GDM1 (cell line): ENCODE data around the gene PPP1R37.

Experiments used
- DNase-seq: peaks from one replicate; lab custom pipeline; 2025; lab: John Stamatoyannopoulos, UW

The PPP1R37 gene

DNA sequence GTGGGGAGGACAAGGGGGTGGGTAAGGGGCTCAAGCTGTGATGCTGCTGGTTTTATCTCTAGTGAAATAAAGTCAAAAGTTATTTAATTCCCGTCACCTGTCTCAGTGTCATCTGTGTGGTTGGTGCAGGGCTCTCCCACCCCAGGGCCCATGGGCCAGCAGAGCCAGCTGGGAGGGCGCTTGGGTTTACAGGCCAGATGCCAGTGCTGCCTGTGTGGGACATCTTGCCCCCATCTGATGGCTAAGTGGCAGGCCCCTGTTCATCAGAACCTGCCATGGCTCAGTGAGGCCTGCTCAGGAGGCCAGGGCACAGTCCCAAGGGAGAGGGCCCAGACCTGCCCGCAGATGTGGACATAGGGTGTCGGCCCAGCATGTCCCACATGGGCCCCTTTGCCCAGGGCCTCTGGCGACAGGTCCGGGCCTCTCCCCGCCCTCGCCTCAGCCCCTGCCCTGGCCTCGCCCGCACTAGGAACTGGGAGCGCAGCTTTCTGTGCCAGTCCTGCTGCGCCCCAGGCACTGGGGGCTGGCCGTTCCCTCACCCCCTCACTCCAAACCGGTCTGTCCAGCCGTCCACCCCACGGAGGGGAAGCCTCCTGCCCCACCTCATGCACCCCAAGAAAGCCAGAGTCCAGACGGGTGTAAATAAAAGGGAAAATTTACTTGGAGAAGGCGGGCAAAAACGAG is 22.0 kb upstream of the PPP1R37 start:
- no peak for DNase-seq

DNA sequence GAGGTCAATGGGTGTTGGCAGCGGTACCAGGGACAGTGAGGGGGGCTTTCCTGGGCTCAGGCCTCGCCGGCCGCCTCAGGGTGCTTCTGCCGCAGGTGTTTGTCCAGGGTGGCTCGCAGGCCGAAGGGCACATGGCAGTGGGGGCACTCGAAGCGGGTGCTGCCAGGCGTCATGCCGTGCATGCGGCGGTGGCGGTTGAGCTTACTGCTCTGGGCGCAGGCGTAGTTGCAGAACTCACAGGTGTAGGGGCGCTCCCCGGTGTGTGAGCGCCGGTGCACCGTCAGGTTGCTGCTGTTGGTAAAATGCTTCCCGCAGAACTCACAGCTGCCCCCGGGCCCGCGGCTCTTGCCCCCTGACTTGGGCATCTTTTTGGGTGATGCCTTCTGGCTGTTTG is 21.4 kb upstream of the PPP1R37 start:
- DNase-seq = no peak

DNA sequence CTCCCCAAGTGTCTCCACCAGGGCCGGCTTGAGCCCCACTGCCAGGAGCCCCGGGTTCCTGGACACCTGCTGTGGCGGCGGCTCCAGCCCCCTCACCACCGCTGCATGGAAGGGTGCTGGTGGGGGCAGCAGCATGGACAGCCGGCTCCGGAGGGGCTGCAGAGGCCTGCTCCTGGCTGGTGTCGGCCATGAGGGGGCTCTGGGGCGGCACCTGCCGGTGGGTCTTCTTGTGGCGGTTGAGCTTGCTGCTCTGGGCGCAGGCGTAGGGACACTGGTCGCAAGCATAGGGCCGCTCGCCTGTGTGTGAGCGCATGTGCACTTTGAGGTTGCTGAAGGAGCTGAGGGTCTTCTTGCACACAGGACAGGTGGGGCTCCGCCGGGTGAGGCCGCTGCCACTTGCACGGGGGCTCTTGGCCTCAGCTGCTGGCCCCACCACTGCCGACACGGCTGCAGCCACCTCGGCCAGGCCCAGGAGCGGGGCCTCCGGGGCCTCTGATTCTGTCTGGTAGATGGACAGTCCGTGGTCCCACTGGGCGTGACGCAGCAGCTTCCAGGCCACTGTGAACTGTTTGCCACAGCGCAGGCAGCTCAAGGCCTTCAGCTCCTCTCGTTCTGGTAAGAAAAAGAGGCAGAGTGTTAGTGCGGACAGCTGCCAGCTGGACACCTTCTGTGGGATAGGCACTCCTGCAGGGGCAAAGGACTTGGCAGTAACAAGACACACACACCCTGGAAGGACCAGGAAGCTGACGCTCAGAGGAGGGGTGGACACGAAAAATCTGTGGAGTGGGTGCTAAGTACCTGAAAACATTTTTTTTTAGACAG is 20.8 kb upstream of the PPP1R37 start:
- DNase-seq = no peak

DNA sequence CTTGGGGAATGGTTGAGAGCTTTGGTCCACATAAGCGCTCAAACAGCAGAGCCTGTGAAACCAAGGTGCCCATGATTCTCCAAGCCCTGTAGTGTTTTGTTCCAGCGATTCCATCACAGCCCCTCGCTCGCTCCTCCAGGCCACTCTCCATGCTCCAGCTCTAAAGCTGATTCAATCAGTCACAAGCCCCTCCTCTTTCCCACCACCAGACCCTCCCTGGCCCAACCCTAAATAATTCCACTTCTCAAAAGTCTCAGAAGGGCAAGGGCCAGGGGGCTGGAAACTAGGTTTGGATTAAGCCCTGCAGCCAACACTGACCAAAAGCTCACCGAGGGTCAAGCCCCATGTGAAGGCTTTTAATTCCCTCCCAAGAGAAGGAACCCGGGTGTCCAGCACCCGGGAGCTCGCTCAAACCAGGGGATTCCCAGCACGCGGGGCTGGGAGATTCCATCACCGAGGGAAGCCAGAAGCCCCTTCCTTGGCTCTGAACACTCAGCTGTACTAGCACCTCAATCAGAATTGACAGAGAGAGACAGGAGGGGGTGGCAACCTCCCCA is 18.2 kb upstream of the PPP1R37 start:
- no peak for DNase-seq

DNA sequence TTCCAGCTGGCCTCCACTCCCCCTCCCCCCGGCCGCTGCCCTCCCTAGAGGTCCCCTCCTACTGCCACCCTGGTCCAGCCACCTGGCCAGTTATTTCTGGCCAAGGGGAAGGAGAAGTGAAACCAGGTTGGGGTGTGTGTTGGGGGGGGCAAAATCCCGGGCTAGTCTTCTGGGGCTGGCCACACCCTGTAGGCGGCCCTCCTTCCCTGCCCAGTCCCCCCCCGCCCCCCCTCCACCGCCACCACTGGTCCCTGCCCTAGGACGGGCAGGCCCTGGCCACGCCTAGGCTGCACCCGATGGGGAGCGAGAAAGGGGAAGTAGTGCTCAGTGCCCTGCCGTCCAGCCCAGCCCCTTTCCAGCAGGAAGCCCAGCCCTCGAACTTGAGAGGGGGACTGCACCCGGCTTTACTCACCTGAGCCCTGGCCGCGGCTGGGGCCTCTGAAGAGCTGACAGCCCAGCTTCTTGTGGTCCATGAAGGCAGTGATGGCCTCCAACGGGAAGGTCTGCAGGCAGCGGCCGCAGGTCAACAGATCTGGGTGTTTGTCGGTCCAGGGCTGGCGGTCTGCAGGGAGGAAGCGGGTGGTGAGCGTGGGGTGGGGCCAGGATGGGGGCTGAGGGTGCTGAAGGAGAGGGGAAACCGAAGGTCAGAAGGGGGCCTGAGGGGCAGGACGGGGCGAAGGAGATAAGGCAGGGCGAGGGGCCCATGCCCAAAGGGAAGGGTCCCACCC is 17.5 kb upstream of the PPP1R37 start:
- peak; percentile 81 for DNase-seq

DNA sequence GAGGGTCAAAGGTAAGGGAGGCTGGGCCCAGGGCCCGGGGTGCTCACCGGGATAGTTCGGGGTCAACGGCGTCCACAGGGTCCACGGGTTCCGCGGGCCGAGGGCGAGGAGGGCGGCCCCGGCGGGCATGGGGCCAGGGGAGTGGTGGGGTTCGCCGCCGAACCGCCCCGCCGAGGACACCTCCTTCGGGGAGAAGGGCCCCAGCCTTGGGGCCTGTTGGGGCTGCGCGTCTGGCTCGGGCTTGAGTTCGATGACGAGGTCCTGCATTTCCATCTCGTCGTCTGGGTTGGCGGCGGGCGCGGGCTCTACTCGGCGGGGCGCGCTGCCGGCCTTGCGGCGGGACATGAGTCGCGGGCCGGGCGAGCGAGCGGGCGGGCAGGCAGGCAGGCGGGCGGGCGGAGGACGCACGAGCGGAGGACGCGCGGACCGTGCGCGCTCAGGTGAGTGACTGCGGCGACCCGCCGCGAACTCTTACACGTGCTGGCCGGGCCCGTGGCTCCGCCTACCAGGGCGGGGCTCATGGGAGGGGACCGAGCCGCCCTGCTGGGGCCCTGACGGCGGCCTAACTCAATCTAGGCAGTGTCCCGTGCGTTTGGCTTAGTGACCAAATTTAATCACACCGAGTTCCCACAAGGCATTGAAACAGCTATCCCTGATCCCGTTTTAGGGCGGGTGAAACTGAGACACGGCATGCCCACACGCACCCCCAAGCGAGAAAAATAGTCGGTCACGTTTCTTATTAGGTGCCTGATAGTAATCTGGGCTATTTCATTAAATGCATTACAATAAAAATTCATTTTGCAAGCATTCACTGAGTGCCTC is 16.7 kb upstream of the PPP1R37 start, which contains the start of gene ZNF296:
ZNF296 (minus strand) TSS at position 450 of the 822 bp plus-strand sequence; CDS start at position 345, 105 bp downstream.
- DNase-seq = peak; percentile 62

DNA sequence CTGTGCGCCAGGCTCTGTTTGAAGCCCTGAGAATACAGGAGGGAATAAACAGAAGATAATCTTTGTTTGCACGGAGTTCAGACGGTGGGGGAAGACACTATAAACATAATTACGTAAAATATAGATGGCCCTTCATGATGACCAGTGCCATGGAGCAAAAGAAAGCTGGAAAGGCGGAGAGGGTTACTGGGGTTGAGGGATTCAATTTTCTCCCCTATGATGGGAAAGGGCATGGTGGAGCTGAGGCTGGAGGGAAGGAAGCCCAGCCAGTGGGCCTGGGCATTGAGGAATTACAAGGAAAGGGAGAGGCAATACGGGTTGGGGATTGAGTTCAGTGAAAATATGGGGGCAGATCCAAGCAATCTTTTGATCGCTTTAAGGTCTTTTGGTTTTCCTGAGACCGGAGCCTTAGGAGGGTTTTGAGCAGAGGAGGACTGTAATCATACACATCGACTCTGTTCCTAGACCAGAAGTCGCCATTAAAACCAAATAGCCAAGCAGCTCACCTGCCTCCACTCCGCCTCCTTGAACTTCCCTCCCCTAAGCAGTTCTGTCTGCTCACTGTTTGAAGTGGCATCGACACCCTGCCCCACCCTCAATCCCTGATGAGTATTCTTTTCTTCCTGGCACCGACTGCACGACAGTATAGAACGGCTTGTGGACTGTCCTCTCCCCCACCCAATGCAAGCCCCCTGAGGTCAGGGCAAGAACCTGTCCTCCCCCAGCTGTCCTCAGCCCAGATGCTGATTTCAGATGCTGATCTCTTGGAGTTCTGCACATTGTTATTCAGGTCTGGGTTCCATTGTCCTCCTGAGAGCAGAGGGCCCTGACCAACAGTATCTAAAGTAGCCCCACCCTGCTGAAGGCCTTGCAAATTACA is 15.9 kb upstream of the PPP1R37 start:
- no peak for DNase-seq

DNA sequence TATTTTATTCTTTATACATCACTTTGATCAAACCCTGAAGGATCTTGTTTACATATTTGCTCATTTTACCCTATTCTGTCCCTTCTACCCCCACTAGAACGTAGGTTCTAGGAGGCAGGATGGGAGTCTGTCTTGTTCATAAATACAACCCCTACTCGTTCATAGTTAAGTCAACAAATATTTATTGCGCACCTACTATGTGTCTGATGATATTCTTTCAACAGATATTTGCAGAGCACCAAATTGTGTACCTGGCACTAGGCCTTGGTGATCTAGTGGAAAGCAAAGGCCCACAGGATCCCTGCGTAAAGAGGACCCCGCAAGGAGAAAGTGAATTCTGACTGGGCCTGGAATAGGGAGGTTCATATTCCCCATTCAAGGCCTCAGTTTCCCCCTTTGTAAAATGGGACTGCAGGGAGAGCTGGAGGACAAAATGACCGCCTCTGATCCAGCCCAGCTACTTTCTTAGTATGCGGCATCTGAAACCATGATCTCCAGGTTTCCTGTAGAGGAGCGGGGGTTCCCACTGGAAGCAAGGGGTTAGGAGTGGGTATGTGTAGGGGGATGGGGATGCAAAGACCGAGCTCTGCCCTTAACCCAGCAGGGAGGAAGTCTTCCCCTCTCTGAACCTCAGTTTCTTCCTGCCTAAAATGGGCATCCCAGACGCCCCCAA is 14.5 kb upstream of the PPP1R37 start:
- DNase-seq = no peak

DNA sequence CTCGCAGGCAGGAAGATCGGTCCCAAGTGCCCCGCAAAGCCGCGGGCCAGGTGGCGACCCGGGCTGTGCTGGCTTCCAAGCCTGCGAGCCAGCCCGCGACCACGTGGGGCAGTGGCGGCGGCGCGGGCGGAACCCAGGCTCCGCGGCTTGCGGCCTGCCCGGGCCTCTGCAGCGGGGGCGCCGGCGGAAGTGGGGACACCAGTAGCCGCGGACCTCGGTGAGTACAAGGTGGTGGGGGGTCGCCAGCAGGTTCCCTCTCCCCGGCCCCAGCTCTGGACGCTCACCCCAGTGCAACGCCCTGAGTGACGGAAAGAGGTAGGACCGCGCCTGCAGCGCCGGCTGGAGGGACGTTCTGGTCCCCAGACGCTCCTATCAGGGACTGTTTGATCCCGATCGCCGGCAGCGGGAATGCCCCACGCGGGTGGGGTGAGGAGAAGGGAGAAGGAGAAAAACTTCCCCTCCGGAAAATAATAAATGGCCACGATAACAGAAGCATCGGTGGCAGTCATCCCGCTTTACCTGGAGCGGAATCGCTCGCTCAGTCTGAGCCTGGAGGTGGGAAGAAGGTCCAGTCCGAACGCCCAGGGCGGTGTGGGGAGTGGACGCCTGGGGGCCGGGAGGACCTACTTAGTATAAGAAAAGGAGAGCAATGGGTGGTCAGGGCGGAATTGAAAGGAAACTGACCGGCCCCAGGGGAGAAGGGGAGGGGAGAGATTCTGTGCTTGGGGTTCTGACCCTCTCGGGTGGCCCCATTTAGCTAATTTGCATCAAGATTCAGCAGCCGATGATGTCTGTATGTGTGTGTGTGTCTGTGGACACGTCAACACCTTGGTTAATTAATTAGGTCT is 13.7 kb upstream of the PPP1R37 start, which contains the start of gene GEMIN7:
GEMIN7 (plus strand) TSS at position 198 of the 848 bp plus-strand sequence. CDS start 10,855 bp downstream, outside the sequence.
- DNase-seq = peak; percentile 73

DNA sequence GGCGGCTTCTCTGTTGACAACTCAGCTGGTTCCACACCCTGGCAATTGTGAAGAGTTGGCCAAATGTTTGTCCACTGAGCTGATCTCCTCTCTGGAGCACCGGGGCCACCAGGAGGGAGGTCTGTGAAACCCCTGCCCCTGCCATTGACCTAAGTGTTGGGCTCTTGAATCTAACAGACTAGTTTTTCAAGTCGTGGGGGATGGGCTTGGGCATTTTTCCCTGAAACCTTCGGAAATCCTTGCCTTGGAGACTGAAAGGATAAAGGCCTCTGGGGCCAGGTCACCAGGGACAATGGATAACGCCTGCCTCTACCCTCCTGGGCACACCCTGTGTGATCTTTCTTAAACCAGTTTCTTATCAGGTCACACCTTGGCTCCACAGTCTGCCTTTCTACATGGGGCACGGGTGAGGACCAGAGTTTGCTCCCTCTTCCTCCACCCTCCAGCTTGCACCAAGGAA is 13.0 kb upstream of the PPP1R37 start:
- no peak for DNase-seq

DNA sequence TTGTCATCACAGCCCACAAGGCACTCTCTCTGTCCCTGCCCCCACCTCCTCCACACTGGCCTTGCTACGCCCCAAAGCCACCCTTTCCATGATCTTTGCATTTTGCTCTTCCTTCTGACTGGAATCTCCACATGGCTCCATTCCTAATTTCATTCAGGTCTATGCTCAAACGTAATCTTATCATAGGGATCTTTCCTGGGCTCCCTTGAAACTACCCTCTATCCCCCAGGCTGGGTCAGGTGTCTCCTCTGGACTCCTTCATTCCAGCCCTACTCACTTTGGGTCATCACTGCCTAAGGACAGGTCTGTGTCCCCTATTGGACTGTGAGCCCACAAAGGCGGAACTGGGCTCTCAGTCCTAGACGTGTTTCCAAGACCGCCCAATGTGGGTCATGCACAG is 10.8 kb upstream of the PPP1R37 start:
- DNase-seq = no peak

DNA sequence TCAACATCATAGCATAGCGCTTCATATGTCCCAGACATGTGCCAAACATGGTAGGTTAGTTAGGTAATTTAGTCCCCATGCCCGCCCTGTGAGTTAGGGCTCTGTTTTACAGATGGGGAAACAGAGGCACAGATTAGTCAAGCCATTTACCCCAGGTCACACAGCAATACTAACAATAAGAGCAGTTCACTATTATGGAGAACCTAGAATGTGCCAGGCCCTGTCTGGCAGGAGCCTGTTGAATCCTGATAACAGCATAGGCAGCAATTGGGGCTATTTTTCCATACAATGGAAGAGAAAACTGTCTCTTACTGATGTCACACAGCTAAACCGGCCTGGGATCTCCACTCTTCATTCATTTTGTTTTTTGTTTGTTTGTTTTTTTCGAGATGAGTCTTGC is 6.5 kb upstream of the PPP1R37 start:
- no peak for DNase-seq

DNA sequence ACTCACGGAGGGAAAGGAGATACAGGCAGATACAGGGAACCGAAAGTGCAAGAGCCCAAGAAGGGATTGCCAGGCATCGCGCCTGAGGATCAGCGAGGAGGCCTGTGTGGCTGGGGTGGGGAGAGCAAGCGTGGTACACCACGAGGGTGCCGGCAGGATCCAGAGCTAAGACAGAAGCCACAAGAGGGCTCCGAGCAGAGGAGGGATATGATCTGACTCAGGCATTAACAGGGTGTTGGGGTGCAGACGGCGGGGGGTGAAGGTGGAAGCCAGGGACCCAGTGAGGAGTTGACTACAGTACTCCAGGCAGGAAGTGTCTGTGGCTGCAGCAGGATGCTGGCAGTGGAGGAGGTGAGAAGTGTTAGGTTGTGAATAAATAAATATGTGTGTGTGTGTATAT is 5.4 kb upstream of the PPP1R37 start:
- DNase-seq = peak; percentile 78

DNA sequence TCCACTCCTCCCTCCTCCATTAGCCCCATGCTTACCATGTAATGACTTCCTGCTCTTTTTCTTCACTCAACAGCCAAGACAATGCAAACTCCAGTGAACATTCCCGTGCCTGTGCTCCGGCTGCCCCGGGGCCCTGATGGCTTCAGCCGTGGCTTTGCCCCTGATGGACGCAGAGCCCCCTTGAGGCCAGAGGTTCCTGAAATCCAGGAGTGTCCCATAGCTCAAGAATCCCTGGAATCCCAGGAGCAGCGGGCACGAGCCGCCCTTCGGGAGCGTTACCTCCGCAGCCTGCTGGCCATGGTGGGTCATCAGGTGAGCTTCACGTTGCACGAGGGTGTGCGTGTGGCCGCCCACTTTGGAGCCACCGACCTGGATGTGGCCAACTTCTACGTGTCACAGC is 2.9 kb upstream of the PPP1R37 start:
- no peak for DNase-seq

DNA sequence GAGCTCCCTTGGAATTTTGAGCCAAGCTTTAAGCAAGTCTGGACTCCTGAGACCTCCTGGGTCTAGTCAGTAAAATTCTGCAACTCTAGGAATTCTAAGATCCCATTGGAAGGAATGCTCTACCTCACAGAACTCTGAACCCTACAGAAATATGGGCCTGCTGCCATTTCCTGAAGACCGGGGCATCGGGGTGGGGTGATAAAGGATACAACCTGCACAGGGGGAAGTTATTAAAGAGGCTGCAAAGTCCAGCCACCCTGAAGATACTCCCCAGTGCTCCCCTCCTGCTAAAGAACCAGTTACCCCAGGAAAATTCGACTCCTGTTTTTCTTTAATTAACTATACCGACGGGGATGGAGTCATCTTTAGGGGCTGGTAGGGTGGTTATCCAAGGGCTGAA is 2.4 kb upstream of the PPP1R37 start:
- DNase-seq = no peak

DNA sequence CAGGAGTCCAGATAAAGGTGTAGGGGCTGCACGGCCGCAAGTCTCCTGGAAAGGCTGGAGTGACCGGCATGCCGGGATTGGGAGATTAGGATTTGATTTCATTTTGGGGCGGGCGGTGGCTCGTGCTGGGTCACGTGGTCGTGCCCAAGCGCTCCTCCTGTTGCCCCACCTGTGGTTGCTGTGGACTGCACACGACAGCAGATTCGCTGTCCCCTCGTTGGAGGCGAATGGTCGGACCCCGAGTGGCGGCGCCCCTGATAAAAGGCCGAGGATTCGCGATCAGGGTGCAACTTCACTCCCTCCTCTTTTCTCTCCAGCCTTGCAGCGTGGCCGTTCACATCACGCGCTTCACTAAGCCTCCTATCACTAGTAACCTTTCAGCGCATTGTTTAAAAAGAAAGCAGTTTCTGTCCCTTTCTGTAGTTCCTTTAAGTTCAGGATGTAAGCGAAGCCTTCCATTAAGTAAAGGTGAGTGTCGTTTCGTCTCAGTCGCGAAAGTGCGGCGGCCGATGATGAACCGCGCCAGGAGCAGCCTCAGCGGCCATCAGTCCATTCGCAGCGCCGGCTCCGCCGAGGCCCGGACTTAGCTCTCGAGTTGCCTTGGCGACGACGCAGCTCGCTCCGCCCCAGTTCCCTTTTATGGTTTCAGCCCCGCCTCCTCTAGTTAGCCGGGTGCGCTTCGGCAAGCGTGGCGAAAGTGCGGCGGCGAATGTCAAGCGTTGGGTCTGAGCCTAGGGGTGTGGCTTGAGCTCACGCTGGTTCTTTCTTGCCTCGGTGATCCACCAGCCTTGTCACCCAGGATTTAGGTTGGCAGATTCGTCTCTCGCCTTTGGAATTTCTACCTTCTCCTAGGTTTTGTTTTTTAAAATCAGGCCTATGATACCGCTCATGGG is 1.7 kb upstream of the PPP1R37 start:
- DNase-seq = no peak

DNA sequence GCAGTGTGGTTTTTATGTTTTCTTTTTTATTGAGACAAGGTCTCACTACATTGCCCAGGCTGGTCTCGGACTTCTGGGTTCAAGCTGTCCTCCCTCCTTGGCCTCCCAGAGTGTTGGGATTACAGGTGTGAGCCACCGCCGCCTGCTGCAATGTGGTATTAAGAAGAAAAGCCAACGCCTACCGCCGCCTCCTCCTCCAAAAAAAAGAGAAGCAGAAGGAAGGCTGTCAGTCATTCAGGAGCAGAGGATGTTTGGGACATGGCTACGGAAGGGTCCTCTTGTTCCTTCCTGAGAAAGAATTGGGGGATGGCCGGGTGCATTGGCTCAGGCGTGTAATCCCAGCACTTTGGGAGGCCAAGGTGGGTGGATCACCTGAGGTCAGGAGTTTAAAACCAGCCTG is 1.2 kb downstream of the PPP1R37 start:
- no peak for DNase-seq

DNA sequence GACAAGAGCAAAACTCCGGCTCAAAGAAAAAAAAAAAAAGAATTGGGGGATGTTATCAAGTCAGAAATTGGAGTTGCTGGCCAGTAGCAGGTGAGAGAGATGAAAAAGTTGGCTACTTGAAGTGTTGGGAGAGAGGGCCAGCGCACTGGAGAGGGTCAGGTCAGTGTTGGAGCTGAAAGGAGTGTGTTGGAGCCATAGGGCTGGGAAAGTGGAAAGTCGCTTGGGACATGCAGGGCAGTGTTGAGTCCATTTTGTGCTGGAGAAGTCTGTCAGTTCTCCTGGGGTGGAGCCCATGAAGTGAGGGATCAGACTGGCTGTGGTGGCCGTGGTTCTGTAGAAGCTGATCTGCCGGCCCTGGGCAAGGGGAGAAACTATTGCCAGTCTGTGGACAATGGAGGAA is 1.7 kb downstream of the PPP1R37 start:
- no peak for DNase-seq
